Mesendoderm (in vitro differentiated cells): Measurements from ENCODE around the gene EPAS1.

Experiments
- DNase-seq: peaks from one replicate; pipeline ENCODE4 v3.0.0; 2013
- H2AK5ac ChIP-seq: 2 replicates; pipeline ENCODE4 v1.6.1; 2013; ENCODE audit warnings: low read length, inconsistent platforms
- H2BK120ac ChIP-seq: 2 replicates; pipeline ENCODE4 v1.6.1; 2013; ENCODE audit warnings: low read depth, mild to moderate bottlenecking, low read length, moderate library complexity, mixed read lengths
- H2BK15ac ChIP-seq: replicated peaks from 2 replicates; pipeline ENCODE4 v1.6.1; 2013; ENCODE audit warnings: low read depth, mild to moderate bottlenecking, moderate library complexity
- H2BK5ac ChIP-seq: 2 replicates; pipeline ENCODE4 v1.6.1; 2013; ENCODE audit warnings: low read length, inconsistent platforms
- H3K18ac ChIP-seq: 2 replicates; pipeline ENCODE4 v1.6.1; 2013; ENCODE audit warnings: mild to moderate bottlenecking, low read length, mixed read lengths
- H3K23ac ChIP-seq: one replicate; pipeline ENCODE4 v1.6.1; 2013; ENCODE audit warnings: low read length
- H3K27ac ChIP-seq: 2 replicates; pipeline ENCODE4 v1.5.1; 2013; ENCODE audit warnings: low read depth, mild to moderate bottlenecking, inconsistent platforms, low read length, moderate library complexity
- H3K27me3 ChIP-seq: 2 replicates; pipeline ENCODE4 v1.6.1; 2013; ENCODE audit warnings: low read length, control low read depth, mild to moderate bottlenecking, inconsistent platforms; ENCODE audit not compliant: insufficient read depth, poor library complexity
- H3K36me3 ChIP-seq: 2 replicates; pipeline ENCODE4 v1.6.1; 2013; ENCODE audit warnings: low read length, inconsistent platforms; ENCODE audit not compliant: control insufficient read depth, insufficient read depth
- H3K4ac ChIP-seq: one replicate; pipeline ENCODE4 v1.6.1; 2013; ENCODE audit warnings: low read depth, mild to moderate bottlenecking, low read length, moderate library complexity
- H3K4me1 ChIP-seq: 2 replicates; pipeline ENCODE4 v1.6.1; 2013; ENCODE audit warnings: low read depth, low read length, inconsistent platforms; ENCODE audit not compliant: control insufficient read depth
- H3K4me2 ChIP-seq: 2 replicates; pipeline ENCODE4 v1.6.1; 2013; ENCODE audit warnings: low read length
- H3K4me3 ChIP-seq: 2 replicates; pipeline ENCODE4 v1.5.1; 2013; ENCODE audit warnings: mild to moderate bottlenecking, low read length
- H3K56ac ChIP-seq: one replicate; pipeline ENCODE4 v1.6.1; 2013; ENCODE audit warnings: low read length
- H3K79me1 ChIP-seq: 2 replicates; pipeline ENCODE4 v1.6.1; 2013; ENCODE audit warnings: low read length, inconsistent platforms
- H3K79me2 ChIP-seq: 2 replicates; pipeline ENCODE4 v1.6.1; 2013; ENCODE audit warnings: mild to moderate bottlenecking, low read length; ENCODE audit not compliant: control insufficient read depth, insufficient read depth
- H3K9ac ChIP-seq: 2 replicates; pipeline ENCODE4 v1.6.1; 2013; ENCODE audit warnings: low read length, inconsistent platforms
- H4K5ac ChIP-seq: one replicate; pipeline ENCODE4 v1.6.1; 2013; ENCODE audit warnings: low read length
- H4K8ac ChIP-seq: one replicate; pipeline ENCODE4 v1.6.1; 2013; ENCODE audit warnings: low read depth, mild to moderate bottlenecking, control low read depth, low read length, moderate library complexity
- WGBS: extraction: QIAGEN DNeasy Blood & Tissue Kit; methylation state at CpG from one replicate; pipeline ENCODE4 v1.1.7; 2013; ENCODE audit warnings: low lambda C conversion rate, missing lambda C conversion rate; ENCODE audit not compliant: insufficient coverage; ENCODE audit errors: extremely low coverage; 5-methylcytosine and 5-hydroxymethylcytosine counted together

EPAS1 gene

GRCh38 chr2:46313063-46313462, 15.9 kb downstream of the EPAS1 start:
- H3K79me2 ChIP-seq: no peaks in the 10 kb centered on the region
- H3K4me1 ChIP-seq: no peaks in the 10 kb centered on the region
- no CpG with 5 or more reads among the region's 3 CpGs for WGBS

GRCh38 chr2:46314065-46314835, 17.0 kb downstream of the EPAS1 start:
- Histone ChIP-seq H2AK5ac (no peak overlapping the region), H3K9ac (no peak overlapping the region), H3K27ac (no peak overlapping the region), H2BK5ac (no peak overlapping the region), H3K4ac (no peak overlapping the region), H3K79me2 (no peaks in the 10 kb centered on the region), H2BK15ac (no peak overlapping the region), H3K4me2 (no peak overlapping the region), H4K8ac (no peak overlapping the region), H2BK120ac (no peak overlapping the region), H3K4me1 (no peaks in the 10 kb centered on the region), H3K18ac (no peak overlapping the region), H3K79me1 (no peaks in the 10 kb centered on the region), H3K27me3 (no peaks in the 10 kb centered on the region), H3K4me3 (no peak overlapping the region), H4K5ac (no peak overlapping the region), H3K23ac (no peak overlapping the region), H3K36me3 (no peaks in the 10 kb centered on the region), H3K56ac (no peak overlapping the region)
- whole genome bisulfite sequencing: no CpG with 5 or more reads among the region's 11 CpGs
- DNase-seq: no peak

More at GRCh38 chr2:46313063-46313462, 15.9 kb downstream of the EPAS1 start:
- no peak overlapping the region for H2BK15ac ChIP-seq
- no peak for DNase-seq
- H3K9ac ChIP-seq: no peak overlapping the region
- H2BK120ac ChIP-seq: no peak overlapping the region
- H3K18ac ChIP-seq: no peak overlapping the region
- H3K23ac ChIP-seq: no peak overlapping the region
- H2AK5ac ChIP-seq: no peak overlapping the region
- H4K5ac ChIP-seq: no peak overlapping the region
- H3K36me3 ChIP-seq: no peaks in the 10 kb centered on the region
- H3K79me1 ChIP-seq: no peaks in the 10 kb centered on the region
- no peak overlapping the region for H2BK5ac ChIP-seq
- no peaks in the 10 kb centered on the region for H3K27me3 ChIP-seq
- H3K27ac ChIP-seq: no peak overlapping the region
- H3K56ac ChIP-seq: no peak overlapping the region
- no peak overlapping the region for H3K4ac ChIP-seq
- H3K4me3 ChIP-seq: no peak overlapping the region
- H4K8ac ChIP-seq: no peak overlapping the region
- no peak overlapping the region for H3K4me2 ChIP-seq

DNA sequence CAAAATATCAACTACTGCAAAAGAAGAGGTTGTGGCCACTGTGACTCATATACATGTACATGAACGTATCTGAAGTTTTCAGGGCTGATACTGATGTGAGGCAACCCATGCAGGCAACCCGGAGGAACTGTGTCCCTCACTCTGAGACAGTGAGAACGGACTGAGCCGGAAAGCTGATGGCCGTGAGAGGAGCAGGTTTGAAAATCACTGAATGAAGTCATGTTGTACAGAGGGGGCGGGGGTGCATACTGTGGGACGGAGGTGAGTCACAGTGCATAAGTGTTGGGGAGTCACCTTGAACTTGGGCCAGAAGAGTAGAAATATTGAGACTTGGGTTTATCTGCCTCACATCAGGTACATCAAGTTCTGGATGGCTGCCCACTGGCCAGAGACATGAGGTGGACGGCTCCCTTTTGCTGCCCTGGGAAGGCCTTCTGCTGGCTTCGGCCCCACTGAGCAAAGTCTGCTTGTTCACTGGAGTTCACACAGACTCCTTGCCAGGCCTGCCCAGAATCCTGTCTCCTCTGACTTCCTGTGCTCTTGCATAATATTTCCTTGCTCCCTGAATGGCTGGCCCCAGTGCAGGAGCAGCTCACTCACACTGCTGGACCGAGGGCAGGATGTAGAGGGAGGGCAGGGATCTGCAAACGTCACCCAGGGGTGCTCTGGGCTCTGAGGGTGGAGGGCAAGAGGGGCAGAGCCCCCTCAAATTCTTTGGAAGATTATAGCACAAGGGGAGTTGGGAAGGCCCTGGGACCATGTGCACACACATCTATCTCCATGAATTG, 18.1 kb downstream of the EPAS1 start:
- WGBS: no CpG with 5 or more reads among the region's 11 CpGs
- H3K18ac ChIP-seq: no peak overlapping the region
- no peaks in the 10 kb centered on the region for H3K79me2 ChIP-seq
- H3K27ac ChIP-seq: no peak overlapping the region
- no peak overlapping the region for H2BK5ac ChIP-seq
- DNase-seq: no peak
- H2BK15ac ChIP-seq: no peak overlapping the region
- no peak overlapping the region for H3K9ac ChIP-seq
- H3K23ac ChIP-seq: no peak overlapping the region
- H3K56ac ChIP-seq: no peak overlapping the region
- H3K4ac ChIP-seq: no peak overlapping the region
- no peak overlapping the region for H4K5ac ChIP-seq
- no peak overlapping the region for H4K8ac ChIP-seq
- no peak overlapping the region for H2BK120ac ChIP-seq
- no peak overlapping the region for H3K4me3 ChIP-seq
- no peaks in the 10 kb centered on the region for H3K4me1 ChIP-seq
- no peaks in the 10 kb centered on the region for H3K36me3 ChIP-seq
- no peaks in the 10 kb centered on the region for H3K79me1 ChIP-seq
- no peaks in the 10 kb centered on the region for H3K27me3 ChIP-seq
- H2AK5ac ChIP-seq: no peak overlapping the region
- H3K4me2 ChIP-seq: no peak overlapping the region

- H3K4me3 ChIP-seq: no peak overlapping the region
- H3K9ac ChIP-seq: no peak overlapping the region
- H3K27ac ChIP-seq: no peak overlapping the region
- no peak for DNase-seq
- WGBS: no CpG with 5 or more reads among the region's 3 CpGs
- H3K79me1 ChIP-seq: no peaks in the 10 kb centered on the region
- H4K5ac ChIP-seq: no peak overlapping the region
- H3K4me2 ChIP-seq: no peak overlapping the region
- no peak overlapping the region for H2BK15ac ChIP-seq
- no peak overlapping the region for H2BK120ac ChIP-seq
- H3K27me3 ChIP-seq: no peaks in the 10 kb centered on the region
- no peak overlapping the region for H2BK5ac ChIP-seq
- H4K8ac ChIP-seq: no peak overlapping the region
- no peak overlapping the region for H3K4ac ChIP-seq
- no peaks in the 10 kb centered on the region for H3K4me1 ChIP-seq
- no peaks in the 10 kb centered on the region for H3K36me3 ChIP-seq
- H3K56ac ChIP-seq: no peak overlapping the region
- H2AK5ac ChIP-seq: no peak overlapping the region
- H3K79me2 ChIP-seq: no peaks in the 10 kb centered on the region
- no peak overlapping the region for H3K23ac ChIP-seq
- H3K18ac ChIP-seq: no peak overlapping the region
Measured at GRCh38 chr2:46317094-46317486, 19.9 kb downstream of the EPAS1 start.

DNA sequence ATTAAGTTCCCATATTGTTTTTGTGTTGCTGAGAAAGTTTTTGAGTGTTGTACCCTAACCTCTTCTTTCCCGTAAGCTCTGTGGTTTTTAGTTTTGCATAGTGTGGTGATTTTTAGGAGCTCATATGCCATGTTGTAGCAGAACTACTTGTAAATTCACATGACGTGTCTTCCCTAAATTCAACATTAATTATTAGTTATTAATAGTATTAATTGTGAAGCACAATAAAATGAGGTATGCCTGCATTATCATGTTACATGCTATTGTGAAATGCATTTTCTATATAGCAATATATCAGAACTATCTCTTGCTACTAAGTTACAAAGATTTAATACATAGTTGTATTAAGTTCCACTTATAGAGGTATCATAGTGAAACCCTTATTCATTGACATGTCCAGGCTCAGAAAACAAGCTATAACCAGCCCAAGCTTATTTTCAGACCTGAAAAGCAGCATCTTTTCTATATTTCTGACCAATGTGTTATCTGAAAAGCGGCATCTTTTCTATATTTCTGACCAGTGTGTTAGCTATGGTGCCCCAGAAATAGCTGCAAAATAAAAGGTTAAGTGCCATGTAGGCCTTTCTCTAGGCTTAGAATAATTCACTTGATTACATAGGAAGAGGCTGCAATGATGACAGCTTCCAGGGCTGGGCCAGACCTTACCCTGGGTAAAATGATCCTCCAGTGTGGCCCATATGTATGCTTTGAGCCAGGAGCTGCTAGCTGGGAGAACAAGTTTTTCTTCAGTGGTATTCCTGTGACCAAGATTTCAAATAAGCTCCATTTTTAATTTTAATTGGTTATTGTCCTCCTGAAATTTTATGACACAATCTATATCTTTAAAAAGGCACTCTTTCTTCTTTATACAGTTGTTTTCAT, 21.6 kb downstream of the EPAS1 start:
- no peaks in the 10 kb centered on the region for H3K27me3 ChIP-seq
- no CpG with 5 or more reads among the region's 3 CpGs for WGBS
- no peaks in the 10 kb centered on the region for H3K4me1 ChIP-seq
- no peak overlapping the region for H3K9ac ChIP-seq
- no peak overlapping the region for H3K4me2 ChIP-seq
- no peak overlapping the region for H2BK15ac ChIP-seq
- no peaks in the 10 kb centered on the region for H3K36me3 ChIP-seq
- no peak overlapping the region for H3K4me3 ChIP-seq
- H4K8ac ChIP-seq: no peak overlapping the region
- no peak overlapping the region for H3K4ac ChIP-seq
- no peak overlapping the region for H4K5ac ChIP-seq
- no peak overlapping the region for H3K27ac ChIP-seq
- no peak overlapping the region for H2BK5ac ChIP-seq
- DNase-seq: no peak
- H2AK5ac ChIP-seq: no peak overlapping the region
- H3K18ac ChIP-seq: no peak overlapping the region
- H3K56ac ChIP-seq: no peak overlapping the region
- no peak overlapping the region for H2BK120ac ChIP-seq
- H3K79me1 ChIP-seq: no peaks in the 10 kb centered on the region
- H3K79me2 ChIP-seq: no peaks in the 10 kb centered on the region
- no peak overlapping the region for H3K23ac ChIP-seq
